DMS114 treated with DMSO at 0.1 percent for 48 hours (cell line): Measurements from ENCODE around the gene ANKRD36.
"Not testable (repeated sequence)": the region's sequence is repeated elsewhere in the genome, so short reads cannot be mapped to it uniquely, and the experiment has no call there.

Experiments
- DNase-seq: peaks from one replicate; lab custom pipeline; 2025; ENCODE audit not compliant: unreplicated experiment; lab: John Stamatoyannopoulos, UW

The ANKRD36 gene

DNA sequence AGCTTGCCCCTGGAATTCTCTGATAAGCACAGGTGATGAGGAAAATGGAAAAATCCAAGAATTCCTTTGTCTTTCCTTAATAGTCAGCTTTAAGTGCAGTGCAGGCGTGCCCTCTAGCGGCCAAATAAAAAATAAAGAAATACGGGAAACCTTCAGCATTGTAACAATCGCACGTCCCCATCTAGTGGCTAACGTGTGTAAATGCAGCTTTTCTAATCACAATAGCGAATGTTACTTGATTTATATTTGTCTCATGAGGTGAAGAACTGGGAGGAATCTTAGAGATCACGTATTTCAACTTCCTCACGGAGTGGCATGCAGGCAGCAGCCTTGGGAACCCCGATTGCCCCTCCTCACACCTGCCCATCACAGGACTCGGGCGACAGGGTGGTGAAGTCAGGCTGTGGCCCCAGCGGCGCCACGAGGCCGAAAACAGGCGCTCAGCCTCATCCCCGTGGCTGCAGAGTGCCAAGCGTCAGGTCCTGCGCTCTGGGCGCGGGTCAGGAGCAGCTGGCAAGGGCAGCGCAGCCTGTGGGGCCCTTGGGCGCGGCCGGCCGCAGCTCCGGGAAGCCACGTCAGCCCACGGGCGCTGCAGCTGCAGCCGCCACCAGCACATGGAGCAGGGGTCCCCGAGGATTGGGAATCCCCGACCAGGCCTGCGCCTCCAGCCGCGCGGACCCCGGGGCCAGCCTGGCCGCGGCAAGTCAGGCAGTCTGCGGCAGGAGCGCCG is 468 bp upstream of the ANKRD36 start:
- DNase-seq: not testable (repeated sequence)

DNA sequence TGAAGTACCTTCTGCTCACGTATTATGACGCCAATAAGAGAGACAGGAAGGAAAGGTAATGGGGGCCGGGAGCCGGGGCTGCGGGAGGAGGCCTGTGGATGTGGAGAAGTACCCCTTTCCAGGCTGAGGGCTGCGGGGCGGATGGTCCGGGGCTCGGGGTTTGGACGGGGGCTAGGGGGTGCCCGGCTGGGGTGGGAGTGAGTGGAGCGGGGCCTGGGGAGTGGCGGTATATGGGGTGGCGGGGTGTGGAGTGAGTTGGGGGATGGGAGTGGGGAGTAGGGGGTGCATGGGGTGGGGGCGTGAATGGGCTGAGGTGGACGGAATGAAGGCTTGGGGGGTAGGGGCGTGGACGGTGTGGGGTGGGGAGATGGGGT is 916 bp downstream of the ANKRD36 start:
- not testable (repeated sequence) for DNase-seq

DNA sequence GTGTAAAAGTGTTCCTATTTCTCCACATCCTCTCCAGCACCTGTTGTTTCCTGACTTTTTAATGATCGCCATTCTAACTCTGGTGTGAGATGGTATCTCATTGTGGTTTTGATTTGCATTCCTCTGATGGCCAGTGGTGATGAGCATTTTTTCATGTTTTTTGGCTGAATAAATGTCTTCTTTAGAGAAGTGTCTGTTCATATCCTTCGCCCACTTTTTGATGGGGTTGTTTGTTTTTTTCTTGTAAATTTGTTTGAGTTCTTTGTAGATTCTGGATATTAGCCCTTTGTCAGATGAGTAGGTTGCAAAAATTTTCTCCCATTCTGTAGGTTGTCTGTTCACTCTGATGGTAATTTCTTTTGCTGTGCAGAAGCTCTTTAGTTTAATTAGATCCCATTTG is 16.1 kb downstream of the ANKRD36 start:
- DNase-seq: not testable (repeated sequence)

DNA sequence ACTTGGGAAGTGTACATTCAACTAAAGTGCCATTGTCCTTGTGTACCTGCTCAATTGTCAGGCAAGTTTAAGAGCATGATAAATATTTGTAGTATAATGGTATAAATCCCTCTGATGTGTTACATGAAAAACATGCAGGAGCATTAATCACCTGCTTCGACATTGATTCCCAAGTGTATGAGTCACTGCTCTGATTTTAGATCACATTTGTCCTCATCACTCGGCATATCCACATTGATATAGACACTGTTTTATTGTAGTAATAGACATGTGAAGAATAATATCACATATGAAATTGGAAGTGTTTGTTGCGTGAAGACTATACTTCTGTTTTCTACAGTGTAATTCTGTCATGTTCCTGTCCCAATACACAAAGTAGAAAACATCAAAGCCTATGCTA is 31.1 kb downstream of the ANKRD36 start:
- DNase-seq: not testable (repeated sequence)

DNA sequence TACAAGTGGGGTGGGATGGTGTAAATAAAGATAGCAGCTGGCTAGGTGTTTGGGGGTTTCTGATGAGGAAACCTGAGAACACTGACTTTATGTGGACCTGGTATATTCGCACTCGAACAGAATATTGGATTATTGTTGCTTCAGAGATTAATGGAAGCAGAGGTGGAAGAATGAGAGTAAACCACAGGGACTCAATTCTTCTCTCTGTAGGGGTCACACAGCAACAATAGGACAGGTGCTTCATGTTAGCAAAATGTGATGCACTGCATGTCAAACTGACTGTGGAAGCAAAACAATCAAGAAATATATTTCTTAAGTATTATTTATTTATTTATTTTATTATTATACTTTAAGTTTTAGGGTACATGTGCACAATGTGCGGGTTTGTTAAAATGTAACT is 53.6 kb downstream of the ANKRD36 start:
- DNase-seq: not testable (repeated sequence)

DNA sequence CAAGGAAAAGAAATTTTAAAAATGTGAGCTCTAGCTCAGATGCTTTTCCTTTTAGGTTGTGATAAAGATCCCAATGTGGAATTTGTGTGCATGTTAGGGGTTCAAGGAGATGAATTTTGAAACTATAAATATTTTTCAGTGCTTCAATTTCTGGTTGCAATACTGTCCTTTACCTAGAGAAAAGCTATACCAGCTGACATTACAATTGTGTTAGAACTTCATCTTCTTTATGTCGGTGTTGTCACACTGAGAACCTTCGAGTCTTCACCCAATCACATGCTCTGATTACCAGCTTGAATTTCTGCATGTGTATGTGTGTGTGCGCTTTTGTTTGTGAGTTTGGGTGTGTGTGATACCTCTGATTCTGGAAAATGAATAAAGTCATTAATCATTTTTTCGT is 55.0 kb downstream of the ANKRD36 start:
- DNase-seq: not testable (repeated sequence)

DNA sequence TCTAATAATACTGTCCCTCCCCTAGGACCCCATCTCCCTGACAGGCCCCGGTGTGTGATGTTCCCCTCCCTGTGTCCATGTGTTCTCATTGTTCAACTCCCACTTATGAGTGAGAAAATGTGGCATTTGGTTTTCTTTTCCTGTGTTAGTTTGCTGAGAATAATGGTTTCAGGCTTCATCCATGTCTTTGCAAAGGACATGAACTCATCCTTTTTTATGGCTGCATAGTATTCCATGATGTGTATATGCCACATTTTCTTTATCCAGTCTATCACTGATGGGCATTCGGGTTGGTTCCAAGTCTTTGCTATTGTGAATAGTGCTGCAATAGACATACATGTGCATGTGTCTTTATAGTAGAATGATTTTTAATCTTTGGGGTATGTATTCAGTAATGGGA is 55.6 kb downstream of the ANKRD36 start:
- not testable (repeated sequence) for DNase-seq

DNA sequence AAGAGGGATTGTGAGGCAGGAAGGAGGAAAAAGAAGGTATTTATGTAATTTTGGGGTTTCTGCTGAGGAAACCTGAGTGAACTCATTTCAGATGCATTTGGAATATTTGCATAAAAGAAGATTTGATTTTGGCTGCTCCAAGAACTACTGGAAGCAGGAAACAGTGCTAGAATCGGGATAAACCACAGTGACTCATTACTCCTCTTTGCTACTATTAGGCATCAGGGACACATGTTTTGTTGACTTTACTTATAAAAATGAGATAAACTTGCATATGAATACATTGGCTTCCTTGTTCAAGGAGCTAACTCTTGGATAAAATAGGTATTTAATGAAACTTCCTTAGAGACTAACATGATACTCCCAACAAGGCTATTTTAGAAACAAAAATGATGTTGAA is 67.4 kb downstream of the ANKRD36 start:
- DNase-seq: not testable (repeated sequence)

DNA sequence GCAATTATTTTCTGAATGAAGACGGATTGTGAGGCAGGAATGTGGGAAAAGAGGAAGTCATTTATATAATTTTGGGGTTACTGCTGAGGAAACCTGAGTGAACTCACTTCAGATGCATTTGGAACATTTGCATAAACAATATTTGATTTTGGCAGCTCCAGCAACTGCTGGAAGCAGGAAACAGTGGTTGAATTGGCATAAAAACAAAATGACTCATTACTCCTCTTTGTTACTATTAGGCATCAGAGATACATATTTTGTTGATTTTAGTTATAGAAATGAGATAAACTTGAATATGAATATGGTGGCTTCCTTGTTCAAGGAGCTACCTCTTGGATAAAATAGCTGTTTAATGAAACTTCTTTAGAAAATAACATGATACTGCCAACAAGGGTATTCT is 82.4 kb downstream of the ANKRD36 start:
- DNase-seq: not testable (repeated sequence)

DNA sequence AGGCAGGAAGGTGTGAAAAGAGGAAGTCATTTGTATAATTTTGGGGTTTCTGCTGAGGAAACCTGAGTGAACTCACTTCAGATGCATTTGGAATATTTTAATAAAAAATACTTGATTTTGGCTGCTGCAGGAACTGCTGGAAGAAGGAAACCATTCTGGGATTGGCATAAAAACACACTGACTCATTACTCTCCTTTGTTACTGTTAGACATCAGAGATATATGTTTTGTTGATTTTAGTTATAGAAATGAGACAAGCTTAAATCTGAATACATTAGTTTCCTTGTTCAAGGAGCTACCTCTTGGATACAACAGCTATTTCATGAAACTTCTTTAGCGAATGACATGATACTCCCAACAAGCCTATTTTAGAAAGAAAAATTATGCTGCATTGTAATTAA is 84.3 kb downstream of the ANKRD36 start:
- DNase-seq: not testable (repeated sequence)

DNA sequence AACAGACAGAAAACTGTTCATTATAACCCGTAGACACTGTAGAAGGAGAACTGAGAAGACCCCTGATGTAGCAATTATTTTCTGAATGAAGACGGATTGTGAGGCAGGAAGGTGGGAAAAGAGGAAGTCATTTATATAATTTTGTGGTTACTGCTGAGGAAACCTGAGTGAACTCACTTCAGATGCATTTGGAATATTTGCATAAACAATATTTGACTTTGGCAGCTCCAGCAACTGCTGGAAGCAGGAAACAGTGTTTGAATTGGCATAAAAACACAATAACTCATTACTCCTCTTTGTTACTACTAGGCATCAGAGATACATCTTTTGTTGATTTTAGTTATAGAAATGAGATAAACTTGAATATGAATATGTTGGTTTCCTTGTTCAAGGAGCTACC is 87.9 kb downstream of the ANKRD36 start:
- not testable (repeated sequence) for DNase-seq

DNA sequence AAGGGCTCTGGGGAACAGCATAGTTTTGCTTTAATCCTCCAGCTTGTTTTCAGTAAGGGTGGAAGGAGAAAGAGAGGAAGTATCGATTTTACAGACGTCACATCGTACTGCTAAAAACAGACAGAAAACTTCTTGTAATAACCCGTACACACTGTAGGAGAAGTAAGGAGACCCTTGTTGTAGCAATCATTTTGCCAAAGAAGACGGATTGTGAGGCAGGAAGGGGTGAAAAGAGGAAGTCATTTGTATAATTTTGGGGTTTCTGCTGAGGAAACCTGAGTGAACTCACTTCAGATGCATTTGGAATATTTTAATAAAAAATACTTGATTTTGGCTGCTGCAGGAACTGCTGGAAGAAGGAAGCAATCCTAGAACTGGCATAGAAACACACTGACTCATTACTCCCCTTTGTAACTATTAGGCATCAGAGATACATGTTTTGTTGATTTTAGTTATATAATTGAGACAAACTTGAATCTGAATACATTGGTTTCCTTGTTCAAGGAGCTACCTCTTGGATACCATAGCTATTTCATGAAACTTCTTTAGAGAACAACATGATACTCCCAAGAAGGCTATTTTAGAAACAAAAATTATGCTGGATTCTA is 89.8 kb downstream of the ANKRD36 start:
- not testable (repeated sequence) for DNase-seq

DNA sequence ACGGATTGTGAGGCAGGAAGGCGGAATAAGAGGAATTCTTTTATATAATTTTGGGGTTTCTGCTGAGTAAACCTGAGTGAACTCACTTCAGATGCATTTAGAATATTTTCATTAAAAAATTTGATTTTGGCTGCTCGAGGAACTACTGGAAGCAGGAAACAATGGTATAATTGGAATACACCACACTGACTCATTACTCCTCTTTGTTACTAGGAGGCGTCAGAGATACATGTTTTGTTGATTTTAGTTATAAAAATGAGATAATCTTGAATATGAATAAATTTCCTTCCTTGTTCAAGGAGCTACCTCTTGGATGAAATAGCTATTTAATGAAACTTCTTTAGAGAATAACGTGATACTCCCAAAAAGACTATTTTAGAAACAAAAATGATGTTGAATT is 97.4 kb downstream of the ANKRD36 start:
- DNase-seq: no peak

DNA sequence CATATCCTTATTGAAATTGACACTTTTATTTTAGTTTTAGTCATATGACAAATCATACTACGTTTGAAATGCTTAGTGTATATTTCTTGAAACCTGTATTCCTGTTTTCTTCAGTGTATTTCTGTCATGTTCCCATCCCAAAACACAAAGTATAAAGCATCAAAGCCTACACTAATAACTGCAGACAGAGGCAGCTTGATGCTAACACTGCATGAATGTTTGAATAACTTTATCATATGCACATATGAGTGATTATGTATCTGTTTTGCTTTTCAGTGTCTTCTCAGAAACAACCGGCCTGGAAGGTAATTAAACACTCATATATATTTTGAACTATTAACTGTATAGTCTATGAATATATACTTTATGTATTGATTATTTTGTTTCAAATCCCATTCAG is 102.1 kb downstream of the ANKRD36 start:
- DNase-seq: not testable (repeated sequence)

DNA sequence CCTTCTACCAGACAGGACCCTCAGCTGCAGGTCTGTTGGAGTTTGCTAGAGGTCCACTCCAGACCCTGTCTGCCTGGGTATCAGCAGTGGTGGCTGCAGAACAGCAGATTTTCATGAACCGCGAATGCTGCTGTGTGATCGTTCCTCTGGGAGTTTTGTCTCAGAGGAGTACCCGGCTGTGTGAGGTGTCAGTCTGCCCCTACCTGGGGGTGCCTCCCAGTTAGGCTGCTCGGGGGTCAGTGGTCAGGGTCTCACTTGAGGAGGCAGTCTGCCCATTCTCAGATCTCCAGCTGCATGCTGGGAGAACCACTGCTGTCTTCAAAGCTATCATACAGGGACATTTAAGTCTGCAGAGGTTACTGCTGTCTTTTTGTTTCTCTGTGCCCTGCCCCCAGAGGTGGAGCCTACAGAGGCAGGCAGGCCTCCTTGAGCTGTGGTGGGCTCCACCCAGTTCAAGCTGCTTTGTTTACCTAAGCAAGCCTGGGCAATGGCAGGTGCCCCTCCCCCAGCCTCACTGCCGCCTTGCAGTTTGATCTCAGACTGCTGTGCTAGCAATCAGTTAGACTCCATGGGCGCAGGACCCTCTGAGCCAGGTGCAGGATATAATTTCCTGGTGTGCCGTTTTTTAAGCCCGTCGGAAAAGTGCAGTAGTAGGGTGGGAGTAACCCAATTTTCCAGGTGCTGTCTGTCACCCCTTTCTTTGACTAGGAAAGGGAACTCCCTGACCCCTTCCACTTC is 118.1 kb downstream of the ANKRD36 start:
- DNase-seq: not testable (repeated sequence)

DNA sequence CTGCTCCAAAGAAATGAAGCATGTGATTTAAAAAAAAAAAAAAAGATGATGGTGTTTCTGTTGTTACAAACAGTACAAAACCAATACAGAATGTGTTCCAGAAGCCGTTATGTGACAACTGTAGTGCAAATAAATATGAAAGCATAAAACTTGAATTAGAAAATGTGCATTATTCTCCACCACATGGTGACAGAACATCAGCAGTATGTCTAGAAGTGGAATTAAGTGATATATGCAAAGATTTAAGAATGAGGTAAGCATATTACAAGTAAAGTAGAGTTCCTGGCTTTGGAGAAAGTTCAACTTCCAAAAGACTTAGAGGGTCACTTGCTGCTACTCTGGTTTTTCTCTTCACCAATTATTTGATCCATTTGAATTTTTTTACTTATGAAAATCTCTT is 120.0 kb downstream of the ANKRD36 start:
- not testable (repeated sequence) for DNase-seq

DNA sequence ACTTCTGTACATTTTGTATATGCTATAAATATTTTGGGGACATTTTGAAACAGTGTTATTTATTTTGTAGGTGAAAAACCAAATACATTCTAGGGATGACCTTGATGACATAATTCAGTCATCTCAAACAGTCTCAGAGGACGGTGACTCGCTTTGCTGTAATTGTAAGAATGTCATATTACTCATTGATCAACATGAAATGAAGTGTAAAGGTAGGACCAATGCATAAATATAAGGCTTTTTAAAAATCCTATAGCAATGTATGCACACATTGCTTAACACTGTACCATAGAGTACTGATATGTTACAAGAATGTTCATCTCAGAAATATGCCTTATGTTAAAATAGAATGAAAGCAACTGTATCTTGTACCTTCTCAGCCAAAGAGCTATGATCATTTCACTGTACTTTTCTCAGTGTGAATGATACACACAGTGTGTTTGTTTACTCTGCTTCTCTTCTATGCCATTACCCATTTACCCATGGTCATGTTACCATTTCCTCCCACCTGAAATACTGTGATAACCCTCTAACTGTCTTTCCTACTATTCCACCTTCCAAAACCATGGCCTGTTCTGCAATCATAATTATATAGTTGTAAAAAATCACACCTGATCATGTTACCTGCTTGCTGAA is 120.8 kb downstream of the ANKRD36 start:
- not testable (repeated sequence) for DNase-seq

DNA sequence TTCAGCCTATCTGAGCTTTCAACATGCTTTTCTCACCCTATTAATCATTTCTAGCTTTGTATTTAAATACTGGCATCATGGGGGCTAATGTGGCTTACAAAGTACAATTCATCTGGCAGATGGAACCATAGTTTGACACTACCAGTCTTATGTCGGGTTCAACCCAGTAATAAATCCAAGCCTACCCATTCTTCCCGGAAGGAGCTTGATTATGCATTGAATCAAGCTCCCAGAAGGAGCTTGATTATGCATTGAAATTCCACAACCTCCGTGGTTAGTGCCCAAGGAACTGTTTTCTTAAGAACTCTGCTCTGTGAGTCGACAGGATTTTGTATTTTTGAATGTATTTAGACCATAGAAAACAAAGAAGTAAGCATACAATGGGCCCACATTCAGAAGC is 148.2 kb downstream of the ANKRD36 start:
- DNase-seq: not testable (repeated sequence)

DNA sequence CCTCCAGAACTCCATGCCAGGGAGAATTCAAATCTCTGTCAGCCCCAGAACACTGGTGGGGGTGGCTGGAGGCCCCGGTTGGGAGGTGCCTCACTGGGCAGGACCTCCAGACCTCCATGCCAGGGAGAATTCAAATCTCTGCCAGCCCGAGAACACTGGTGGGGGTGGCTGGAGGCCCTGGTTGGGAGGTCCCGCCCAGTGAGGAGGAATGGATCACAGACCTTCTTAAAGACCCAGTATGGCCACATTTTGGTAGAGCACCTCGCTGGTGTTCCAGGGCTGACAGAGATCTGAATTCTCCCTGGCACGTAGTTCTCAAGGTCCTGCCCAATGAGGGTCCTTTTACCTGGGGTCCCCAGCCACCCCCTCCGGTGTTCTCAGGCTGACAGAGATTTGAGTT is 153.5 kb downstream of the ANKRD36 start:
- not testable (repeated sequence) for DNase-seq

DNA sequence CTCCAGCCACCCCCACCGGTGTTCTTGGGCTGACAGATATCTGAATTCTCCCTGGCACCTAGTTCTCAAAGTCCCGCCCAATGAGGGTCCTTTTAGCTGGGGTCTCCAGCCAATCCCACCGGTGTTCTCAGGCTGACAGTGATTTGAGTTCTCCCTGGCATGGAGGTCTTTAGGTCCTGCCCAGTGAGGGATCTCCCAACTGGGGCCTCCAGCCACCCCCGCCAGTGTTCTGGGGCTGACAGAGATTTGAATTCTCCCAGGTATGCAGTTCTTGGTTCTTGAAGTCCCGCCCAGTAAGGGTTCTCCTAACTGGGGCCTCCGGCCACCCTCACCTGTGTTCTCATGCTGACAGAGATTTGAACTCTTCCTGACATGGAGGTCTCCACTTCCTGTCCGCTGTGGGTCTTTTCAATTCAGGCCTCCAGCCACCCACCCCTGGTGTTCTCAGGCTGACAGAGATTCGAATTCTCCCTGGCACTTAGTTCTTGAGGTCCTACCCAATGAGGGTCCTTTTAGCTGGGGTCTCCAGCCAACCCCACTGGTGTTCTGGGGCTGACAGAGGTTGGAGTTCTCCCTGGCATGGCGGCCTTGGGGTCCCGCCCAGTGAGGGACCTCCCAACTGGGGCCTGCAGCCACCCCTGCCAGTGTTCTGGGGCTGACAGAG is 154.6 kb downstream of the ANKRD36 start:
- DNase-seq: no peak

DNA sequence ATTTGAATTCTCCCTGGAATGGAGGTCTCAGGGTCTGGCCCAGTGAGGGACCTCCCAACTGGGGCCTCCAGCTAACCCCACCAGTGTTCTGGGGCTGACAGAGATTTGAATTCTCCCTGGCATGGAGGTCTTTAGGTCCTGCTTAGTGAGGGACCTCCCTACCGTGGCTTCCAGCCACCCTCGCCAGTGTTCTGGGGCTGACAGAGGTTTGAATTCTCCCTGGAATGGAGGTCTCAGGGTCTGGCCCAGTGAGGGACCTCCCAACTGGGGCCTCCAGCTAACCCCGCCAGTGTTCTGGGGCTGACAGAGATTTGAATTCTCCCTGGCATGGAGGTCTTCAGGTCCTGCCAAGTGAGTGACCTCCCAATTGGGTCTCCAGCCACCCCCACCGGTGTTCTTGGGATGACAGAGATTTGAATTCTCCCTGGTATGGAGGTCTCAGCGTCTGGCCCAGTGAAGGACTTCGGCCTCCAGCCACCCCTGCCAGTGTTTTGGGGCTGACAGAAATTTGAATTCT is 155.2 kb downstream of the ANKRD36 start:
- DNase-seq: not testable (repeated sequence)
